ENCODE measurements around the gene PNMA6F. TPM values are rescaled to one million over a fixed set of nuclear protein-coding genes. Genes with fewer than 3 reads are reported as not detected.

The PNMA6F gene
- total and polyA plus RNA-seq, 5 donors: not detected

DNA sequence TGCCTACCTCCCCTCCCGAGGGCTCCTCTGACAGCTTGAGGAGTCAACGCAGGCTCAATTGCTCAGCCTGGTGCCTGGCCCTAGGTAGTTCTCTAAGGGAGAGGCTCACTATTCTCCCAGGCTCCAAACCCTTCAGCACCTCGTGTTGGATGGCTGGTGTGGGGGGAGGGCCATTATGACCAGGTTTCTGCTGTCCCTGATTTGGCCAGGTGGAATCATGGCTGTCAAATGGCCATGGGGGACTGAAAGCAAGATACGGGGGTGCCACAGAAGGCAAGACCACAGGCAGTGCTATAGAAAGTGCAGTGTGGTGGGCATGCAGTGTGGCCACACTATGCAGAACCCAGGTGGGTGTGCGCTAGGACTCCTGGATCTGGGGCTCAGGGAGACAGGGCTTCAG lies 9.5 kb downstream of the PNMA6F start:
- Histone ChIP-seq H3K27me3 (ENCODE audit: control insufficient read depth, insufficient read depth) (no peaks in the 10 kb centered on the region), H3K4me3 (ENCODE audit: low read length) (no peak overlapping the region), H3K9me3 (ENCODE audit: control insufficient read depth, low read length) (no peaks in the 10 kb centered on the region), H3K4me1 (ENCODE audit: control insufficient read depth, insufficient read depth, low read length) (no peaks in the 10 kb centered on the region), H3K27ac (ENCODE audit: low read length) (no peak overlapping the region)
- no peak for DNase-seq
- ATAC-seq: no peak
- WGBS: 91% methylated on average over 5 of the region's 5 CpGs
- intact Hi-C loops (cut with DNase I): no loop called here

GRCh38 chrX:153310901-153311300 lies 10.7 kb downstream of the PNMA6F start:
- H3K4me1 ChIP-seq (ENCODE audit: control insufficient read depth, insufficient read depth, low read length): no peaks in the 10 kb centered on the region
- no peak for ATAC-seq
- WGBS: 83% methylated on average over 9 of the region's 9 CpGs
- no peak overlapping the region for H3K27ac ChIP-seq (ENCODE audit: low read length)
- no peak for DNase-seq
- H3K4me3 ChIP-seq (ENCODE audit: low read length): no peak overlapping the region
- intact Hi-C loops (cut with DNase I): no loop called here
- H3K9me3 ChIP-seq (ENCODE audit: control insufficient read depth, low read length): no peaks in the 10 kb centered on the region
- H3K27me3 ChIP-seq (ENCODE audit: control insufficient read depth, insufficient read depth): no peaks in the 10 kb centered on the region

- Histone ChIP-seq H3K9me3 (ENCODE audit: control insufficient read depth, low read length) (no peaks in the 10 kb centered on the region), H3K4me3 (ENCODE audit: low read length) (no peak overlapping the region), H3K27ac (ENCODE audit: low read length) (no peak overlapping the region), H3K27me3 (ENCODE audit: control insufficient read depth, insufficient read depth) (no peaks in the 10 kb centered on the region), H3K4me1 (ENCODE audit: control insufficient read depth, insufficient read depth, low read length) (no peaks in the 10 kb centered on the region)
- ATAC-seq (no peak), DNase-seq (no peak)
- intact Hi-C loops (cut with DNase I): no loop called here
- WGBS: 68% methylated on average over 12 of the region's 12 CpGs
Measured at GRCh38 chrX:153307276-153308178, 14.0 kb downstream of the PNMA6F start.

DNA sequence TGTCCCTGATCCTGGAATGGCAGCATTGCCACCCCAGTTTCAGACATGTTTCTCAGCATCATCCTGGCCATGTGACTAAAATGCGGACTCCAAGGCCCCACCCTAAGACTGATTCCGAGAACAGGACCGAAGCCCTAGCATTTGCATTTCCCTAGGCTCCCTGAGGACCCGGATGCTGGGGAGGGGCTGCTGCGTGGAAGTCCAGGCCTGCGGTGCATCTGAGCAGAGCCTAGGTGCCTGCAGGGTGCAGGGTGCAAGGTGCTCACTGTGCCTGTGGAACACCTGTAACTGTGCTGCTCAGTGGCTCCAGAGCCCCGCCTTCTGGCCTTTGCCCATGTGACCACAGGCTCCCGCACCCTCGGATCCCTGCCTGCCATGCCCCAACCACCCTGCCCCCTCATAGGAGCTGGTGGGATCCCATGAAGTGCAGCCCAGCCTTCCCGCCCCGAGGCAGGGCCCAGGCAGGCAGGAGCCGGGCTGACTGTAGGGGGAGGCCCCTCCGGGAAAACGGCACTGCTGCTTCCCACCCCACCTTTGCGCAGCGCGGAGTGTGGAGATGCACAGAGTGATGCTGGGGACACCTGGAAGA lies 14.9 kb downstream of the PNMA6F start:
- no peaks in the 10 kb centered on the region for H3K27me3 ChIP-seq (ENCODE audit: control insufficient read depth, insufficient read depth)
- WGBS: 81% methylated on average over 17 of the region's 17 CpGs

GRCh38 chrX:153305972-153306371 lies 15.6 kb downstream of the PNMA6F start:
- intact Hi-C loops (cut with DNase I): no loop called here
- H3K4me3 ChIP-seq (ENCODE audit: low read length): no peak overlapping the region
- WGBS: 94% methylated on average over 3 of the region's 3 CpGs

More for the DNA sequence above, 14.9 kb downstream of the PNMA6F start:
- no peak overlapping the region for H3K4me3 ChIP-seq (ENCODE audit: low read length)
- no peaks in the 10 kb centered on the region for H3K9me3 ChIP-seq (ENCODE audit: control insufficient read depth, low read length)
- ATAC-seq (no peak), DNase-seq (no peak)
- intact Hi-C loops (cut with DNase I): no loop called here
- H3K27ac ChIP-seq (ENCODE audit: low read length): no peak overlapping the region
- H3K4me1 ChIP-seq (ENCODE audit: control insufficient read depth, insufficient read depth, low read length): no peaks in the 10 kb centered on the region

DNA sequence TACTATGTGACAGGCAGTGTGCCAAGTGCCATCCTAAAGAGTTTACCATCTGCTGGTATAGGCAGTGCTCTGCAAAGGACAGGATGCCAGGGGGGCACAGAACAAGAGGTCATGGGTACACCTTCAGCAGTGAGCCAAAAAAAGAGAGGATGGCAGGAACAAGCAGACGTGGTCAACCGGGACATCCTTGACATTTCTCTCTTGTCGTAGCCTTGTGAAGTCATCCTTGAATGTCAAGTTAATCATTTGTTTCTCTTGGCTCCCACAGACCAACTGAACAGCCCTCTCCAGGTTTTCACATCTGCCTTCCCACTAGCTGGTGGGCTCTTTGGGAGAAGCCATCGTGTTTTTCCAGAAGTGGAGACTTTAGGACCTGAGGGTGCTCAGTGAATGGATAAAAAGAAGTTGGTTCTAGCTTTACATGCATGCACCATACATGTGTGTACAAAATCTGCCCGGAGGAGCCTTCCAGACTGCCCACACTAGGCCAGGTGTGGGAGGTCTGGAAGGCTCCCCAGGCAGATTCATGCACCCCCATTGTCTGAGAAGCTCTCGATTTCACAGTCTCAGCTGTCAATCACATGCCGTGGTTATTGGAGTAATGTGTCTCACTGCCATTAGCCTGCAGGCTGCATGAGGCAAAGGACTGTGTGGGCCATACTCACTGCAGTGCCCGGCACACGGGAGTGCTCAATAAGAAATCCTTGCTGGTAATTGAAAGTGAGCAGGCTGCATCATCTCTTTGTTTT lies 16.4 kb downstream of the PNMA6F start:
- Histone ChIP-seq H3K27me3 (ENCODE audit: control insufficient read depth, insufficient read depth) (no peaks in the 10 kb centered on the region), H3K4me3 (ENCODE audit: low read length) (no peak overlapping the region), H3K27ac (ENCODE audit: low read length) (no peak overlapping the region), H3K4me1 (ENCODE audit: control insufficient read depth, insufficient read depth, low read length) (no peaks in the 10 kb centered on the region), H3K9me3 (ENCODE audit: control insufficient read depth, low read length) (no peaks in the 10 kb centered on the region)
- intact Hi-C loops (cut with DNase I): no loop called here
- DNase-seq (no peak), ATAC-seq (no peak)
- 66% methylated on average over 9 of the region's 9 CpGs for WGBS

More at GRCh38 chrX:153305972-153306371, 15.6 kb downstream of the PNMA6F start:
- Histone ChIP-seq H3K27me3 (ENCODE audit: control insufficient read depth, insufficient read depth) (no peaks in the 10 kb centered on the region), H3K9me3 (ENCODE audit: control insufficient read depth, low read length) (no peaks in the 10 kb centered on the region), H3K27ac (ENCODE audit: low read length) (no peak overlapping the region), H3K4me1 (ENCODE audit: control insufficient read depth, insufficient read depth, low read length) (no peaks in the 10 kb centered on the region)
- DNase-seq (no peak), ATAC-seq (no peak)

DNA sequence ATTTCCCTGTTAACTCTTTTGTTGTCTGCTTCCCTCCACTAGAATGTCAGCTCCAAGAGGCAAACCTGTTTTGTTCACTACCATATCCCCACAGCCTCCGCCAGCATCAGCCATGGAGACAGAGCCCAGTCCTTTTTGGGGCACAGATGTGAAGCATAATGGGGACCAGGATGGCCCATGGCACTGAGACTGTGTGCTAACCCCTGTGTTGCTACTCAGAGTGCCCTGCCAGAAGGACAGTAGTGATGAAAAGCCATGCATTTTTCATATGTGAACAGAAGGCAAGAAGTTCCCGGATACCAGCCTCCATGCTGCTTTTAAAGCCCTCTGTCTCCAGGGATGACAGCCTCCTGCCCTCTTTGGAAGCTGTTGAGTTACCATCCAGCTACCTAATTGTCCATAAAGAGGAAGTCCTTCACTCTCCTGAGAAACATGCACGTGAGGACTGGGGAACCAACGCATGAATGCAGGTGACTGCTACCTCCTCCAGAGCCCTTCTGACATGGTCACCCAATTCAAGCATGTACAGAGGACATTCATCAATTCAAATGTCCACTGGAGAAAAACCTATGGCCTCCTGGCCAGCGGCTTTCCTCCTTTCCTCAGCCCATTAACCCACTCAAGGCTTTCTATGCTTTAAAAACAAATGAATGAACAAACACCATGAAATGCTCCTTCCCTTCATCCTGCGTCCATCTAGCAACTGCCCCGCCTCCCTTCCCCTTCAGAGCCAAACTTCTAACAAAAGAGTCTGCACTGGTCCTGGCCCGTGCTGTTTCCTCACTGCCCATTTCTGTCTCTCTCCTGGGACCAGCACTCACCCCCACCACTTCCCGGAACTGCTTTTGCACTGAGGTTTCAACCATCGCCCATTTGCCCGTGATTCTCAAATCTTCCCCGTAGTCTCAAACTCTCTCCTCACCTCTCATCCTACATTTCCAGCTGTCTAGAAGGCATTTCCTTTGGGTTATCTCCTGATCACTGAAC lies 18.0 kb downstream of the PNMA6F start:
- no peaks in the 10 kb centered on the region for H3K4me1 ChIP-seq (ENCODE audit: control insufficient read depth, insufficient read depth, low read length)
- H3K9me3 ChIP-seq (ENCODE audit: control insufficient read depth, low read length): no peaks in the 10 kb centered on the region
- no peak overlapping the region for H3K27ac ChIP-seq (ENCODE audit: low read length)
- intact Hi-C loops (cut with DNase I): no loop called here
- ATAC-seq: no peak
- no peaks in the 10 kb centered on the region for H3K27me3 ChIP-seq (ENCODE audit: control insufficient read depth, insufficient read depth)
- 52% methylated on average over 12 of the region's 12 CpGs for WGBS
- no peak overlapping the region for H3K4me3 ChIP-seq (ENCODE audit: low read length)
- DNase-seq: no peak

DNA sequence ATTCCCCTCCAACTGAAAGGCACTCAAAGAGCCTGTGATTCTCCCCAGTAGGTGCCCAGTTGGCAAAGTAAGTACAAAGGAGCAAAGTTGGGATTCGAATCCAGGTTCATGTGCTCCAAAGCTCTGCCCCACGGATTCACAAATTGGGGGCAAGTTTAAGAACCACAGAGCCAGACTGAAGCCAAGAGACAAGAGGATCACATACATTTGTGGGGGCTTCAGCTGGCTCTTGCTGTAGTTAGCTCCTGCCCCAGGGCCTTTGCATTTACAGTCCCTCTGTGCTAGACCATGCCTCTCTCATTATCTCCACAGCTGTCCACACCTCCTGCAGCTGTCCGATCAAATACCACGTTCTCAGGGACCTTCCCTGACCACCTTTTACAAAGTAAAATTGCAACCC lies 18.8 kb downstream of the PNMA6F start:
- 74% methylated on average over 4 of the region's 4 CpGs for WGBS
- no peak overlapping the region for H3K27ac ChIP-seq (ENCODE audit: low read length)
- H3K4me1 ChIP-seq (ENCODE audit: control insufficient read depth, insufficient read depth, low read length): no peaks in the 10 kb centered on the region
- H3K4me3 ChIP-seq (ENCODE audit: low read length): no peak overlapping the region
- H3K27me3 ChIP-seq (ENCODE audit: control insufficient read depth, insufficient read depth): no peaks in the 10 kb centered on the region
- DNase-seq: no peak
- H3K9me3 ChIP-seq (ENCODE audit: control insufficient read depth, low read length): no peaks in the 10 kb centered on the region
- intact Hi-C loops (cut with DNase I): no loop called here
- ATAC-seq: no peak

- ATAC-seq (no peak), DNase-seq (no peak)
- Histone ChIP-seq H3K9me3 (ENCODE audit: control insufficient read depth, low read length) (no peaks in the 10 kb centered on the region), H3K27ac (ENCODE audit: low read length) (no peak overlapping the region), H3K27me3 (ENCODE audit: control insufficient read depth, insufficient read depth) (no peaks in the 10 kb centered on the region), H3K4me1 (ENCODE audit: control insufficient read depth, insufficient read depth, low read length) (no peaks in the 10 kb centered on the region), H3K4me3 (ENCODE audit: low read length) (no peak overlapping the region)
- intact Hi-C loops (cut with DNase I): no loop called here
- WGBS: 80% methylated on average over 3 of the region's 3 CpGs
Measured at GRCh38 chrX:153301746-153302145, 19.8 kb downstream of the PNMA6F start.

- WGBS: 71% methylated on average over 5 of the region's 5 CpGs
- Histone ChIP-seq H3K27me3 (ENCODE audit: control insufficient read depth, insufficient read depth) (no peaks in the 10 kb centered on the region), H3K27ac (ENCODE audit: low read length) (no peak overlapping the region), H3K9me3 (ENCODE audit: control insufficient read depth, low read length) (no peaks in the 10 kb centered on the region), H3K4me1 (ENCODE audit: control insufficient read depth, insufficient read depth, low read length) (no peaks in the 10 kb centered on the region), H3K4me3 (ENCODE audit: low read length) (no peak overlapping the region)
- DNase-seq: no peak
- intact Hi-C loops (cut with DNase I): no loop called here
- ATAC-seq: no peak
Measured at GRCh38 chrX:153299855-153300254, 21.7 kb downstream of the PNMA6F start.
